ENCODE results near the gene ARHGEF33.

The ARHGEF33 gene

DNA sequence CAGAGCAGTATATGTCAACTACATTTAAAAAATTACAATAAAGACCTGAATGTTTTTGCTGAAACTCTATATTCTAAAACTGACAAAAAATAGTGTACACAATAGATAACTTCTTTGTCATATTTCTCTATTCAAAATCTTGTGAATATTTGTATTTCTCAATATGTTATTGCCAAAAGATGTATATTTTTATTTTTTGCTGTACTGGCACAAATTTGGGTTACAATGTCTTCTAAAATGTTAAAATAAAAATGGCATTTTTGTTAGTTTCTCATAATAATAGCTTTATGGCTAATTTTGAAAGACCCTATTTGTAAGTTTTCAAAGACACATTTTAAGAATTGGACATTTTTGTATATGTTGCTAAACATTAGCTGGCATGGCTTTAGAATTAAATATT lies 630 bp upstream of the ARHGEF33 start:
- TF ChIP-seq, protein P1, sequence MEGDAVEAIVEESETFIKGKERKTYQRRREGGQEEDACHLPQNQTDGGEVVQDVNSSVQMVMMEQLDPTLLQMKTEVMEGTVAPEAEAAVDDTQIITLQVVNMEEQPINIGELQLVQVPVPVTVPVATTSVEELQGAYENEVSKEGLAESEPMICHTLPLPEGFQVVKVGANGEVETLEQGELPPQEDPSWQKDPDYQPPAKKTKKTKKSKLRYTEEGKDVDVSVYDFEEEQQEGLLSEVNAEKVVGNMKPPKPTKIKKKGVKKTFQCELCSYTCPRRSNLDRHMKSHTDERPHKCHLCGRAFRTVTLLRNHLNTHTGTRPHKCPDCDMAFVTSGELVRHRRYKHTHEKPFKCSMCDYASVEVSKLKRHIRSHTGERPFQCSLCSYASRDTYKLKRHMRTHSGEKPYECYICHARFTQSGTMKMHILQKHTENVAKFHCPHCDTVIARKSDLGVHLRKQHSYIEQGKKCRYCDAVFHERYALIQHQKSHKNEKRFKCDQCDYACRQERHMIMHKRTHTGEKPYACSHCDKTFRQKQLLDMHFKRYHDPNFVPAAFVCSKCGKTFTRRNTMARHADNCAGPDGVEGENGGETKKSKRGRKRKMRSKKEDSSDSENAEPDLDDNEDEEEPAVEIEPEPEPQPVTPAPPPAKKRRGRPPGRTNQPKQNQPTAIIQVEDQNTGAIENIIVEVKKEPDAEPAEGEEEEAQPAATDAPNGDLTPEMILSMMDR (IDR thresholded peaks at IDR 0.05; ENCODE audit: low read depth, low read length), result no peak
- no peak overlapping the region for H3K4me3 ChIP-seq (ENCODE audit: low read depth, low read length)

DNA sequence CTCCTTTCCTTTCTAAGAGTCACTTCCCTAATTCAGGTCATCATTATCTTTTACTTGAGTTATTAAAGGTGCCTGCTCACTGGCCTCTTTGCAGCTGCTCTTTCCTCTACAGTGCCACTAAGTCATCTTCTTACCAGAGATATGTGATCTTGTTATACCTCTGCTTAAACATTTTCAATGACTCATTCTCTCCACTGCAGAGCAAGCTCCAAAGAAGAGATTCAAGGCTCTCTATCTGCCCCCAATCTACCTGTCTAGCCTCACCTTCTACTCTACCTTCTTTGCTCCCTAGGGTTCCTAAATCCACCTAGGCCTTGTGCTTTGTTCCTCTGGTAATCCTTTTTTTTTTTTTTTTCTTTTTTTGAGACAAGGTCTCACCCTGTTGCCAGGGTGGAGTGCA lies 3.1 kb downstream of the ARHGEF33 start:
- TF ChIP-seq, protein P1 (IDR thresholded peaks at IDR 0.05; ENCODE audit: low read depth, low read length), result no peak
- no peak overlapping the region for H3K4me3 ChIP-seq (ENCODE audit: low read depth, low read length)

GRCh38 chr2:38898256-38898655 lies 8.6 kb downstream of the ARHGEF33 start:
- TF ChIP-seq, protein P1 (IDR thresholded peaks at IDR 0.05; ENCODE audit: low read depth, low read length), result no peak
- no peak overlapping the region for H3K4me3 ChIP-seq (ENCODE audit: low read depth, low read length)

DNA sequence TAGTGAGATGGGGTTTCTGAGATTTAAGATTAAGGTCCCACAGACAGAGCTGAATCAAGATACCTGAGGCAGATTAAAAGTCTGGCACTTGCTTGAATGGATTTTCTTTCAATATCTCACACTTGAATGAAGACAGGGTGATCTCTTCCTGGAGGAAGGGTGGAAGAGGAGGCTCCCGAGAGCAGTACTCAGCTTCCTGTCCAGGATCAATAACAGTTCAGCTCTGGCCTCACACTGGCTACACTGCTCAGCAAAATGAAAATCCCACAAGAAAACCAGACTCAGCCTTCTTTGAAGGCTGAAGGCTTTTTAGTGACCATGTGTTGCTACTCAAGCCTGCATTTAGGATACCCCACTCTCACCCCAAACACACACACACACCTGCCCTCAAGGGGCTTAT lies 11.1 kb downstream of the ARHGEF33 start:
- H3K4me3 ChIP-seq (ENCODE audit: low read depth, low read length), result no peak overlapping the region
- TF ChIP-seq, protein P1 (IDR thresholded peaks at IDR 0.05; ENCODE audit: low read depth, low read length), result no peak

DNA sequence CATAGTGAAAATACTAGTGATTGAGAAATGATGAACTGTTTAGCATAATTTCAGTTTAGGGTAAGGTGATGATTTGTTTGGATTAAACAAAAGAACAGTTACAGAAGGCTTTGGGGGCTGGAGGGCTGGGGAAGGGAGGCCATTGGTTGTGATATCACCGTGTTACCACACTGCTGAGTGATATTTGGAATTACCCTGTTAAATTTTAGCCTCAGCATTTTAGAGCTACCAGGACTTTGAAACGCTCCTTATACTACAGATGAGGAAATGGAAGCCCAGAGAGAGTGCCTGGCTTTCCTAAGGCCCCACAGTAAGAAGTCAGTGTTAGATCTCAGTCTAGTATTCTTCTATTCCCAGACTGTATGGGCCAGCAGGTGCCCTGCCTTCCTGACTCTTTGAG lies 15.6 kb downstream of the ARHGEF33 start:
- TF ChIP-seq, protein P1 (IDR thresholded peaks at IDR 0.05; ENCODE audit: low read depth, low read length), result no peak
- H3K4me3 ChIP-seq (ENCODE audit: low read depth, low read length), result no peak overlapping the region

DNA sequence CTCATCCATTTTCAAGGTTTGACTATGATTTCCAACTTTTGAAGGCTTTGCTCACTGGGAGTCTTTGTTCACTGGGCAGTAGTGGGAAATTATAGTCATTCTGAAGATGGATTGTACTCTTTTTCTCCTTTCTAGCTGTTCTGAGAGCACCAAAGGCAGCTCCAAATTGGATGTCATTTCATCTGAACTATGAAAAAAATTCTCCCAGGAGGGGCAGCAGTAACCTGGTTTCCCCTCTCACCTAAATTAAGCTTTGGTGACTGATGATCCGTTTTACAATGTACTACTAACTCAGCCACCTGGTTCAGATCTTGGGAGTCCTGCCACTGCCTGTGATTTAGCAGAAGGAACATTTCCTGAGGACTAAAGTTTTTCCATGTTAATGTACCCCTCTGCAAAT lies 17.6 kb downstream of the ARHGEF33 start:
- no peak overlapping the region for H3K4me3 ChIP-seq (ENCODE audit: low read depth, low read length)
- TF ChIP-seq, protein P1 (IDR thresholded peaks at IDR 0.05; ENCODE audit: low read depth, low read length), result no peak

- H3K4me3 ChIP-seq (ENCODE audit: low read depth, low read length), result no peak overlapping the region
- TF ChIP-seq, protein P1 (IDR thresholded peaks at IDR 0.05; ENCODE audit: low read depth, low read length), result no peak
These were observed 18.3 kb downstream of the ARHGEF33 start for GRCh38 chr2:38907743-38908562.
